Limb (tissue), 2 donors: ENCODE results near the gene CEMIP.

ENCODE experiments used
- DNase-seq, 2 donors: peaks; one replicate each; pipeline ENCODE4 v3.0.0-alpha.2; 2016; ENCODE audit errors: extremely low spot score in 2 of 2

The CEMIP gene

DNA sequence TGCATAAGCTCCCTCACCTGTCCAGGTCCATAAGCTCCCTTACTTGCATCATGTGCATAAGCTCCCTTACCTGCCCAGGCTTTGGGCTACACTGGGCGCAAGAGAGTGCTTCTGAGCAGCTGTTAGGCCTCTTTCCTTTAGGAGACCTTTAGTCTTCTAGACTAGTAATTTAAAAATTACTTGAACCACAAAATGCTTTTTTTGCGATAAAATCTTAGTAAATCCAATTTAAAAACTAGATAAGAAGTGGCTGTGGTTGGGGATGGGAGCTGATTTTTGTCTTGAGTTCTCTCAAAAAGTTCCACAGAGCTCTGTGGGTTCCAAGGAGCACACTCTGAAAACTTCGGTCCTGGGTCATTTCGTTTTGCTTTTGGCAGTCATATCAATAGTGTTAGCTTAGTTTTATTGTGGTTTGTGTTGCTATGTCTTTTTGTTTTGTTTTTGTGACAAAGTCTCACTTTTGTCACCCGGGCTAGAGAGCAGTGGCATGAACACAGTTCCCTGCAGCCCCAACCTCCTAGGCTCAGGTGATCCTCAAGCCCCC lies 6.7 kb downstream of the CEMIP start:
- no peak for DNase-seq

DNA sequence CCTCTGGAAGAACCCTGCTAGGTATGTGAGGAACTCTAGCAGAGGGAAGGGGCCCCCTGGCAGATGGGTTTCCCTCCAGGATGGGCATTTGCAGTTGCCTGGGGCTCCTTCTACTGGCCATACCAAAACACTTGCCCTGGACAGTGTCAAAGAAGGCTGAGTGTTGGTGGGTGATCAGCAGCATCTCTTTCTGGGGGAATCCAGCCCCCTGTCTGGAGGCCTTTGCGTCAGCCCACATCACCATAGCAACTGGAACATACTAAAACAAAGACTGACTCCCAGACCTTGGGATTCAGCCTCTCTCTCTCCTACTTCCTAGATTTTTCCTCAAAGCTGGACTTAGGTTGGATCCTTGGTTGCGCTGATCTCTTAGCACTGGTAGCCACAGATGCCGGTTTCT lies 8.1 kb downstream of the CEMIP start:
- DNase-seq, result no peak

DNA sequence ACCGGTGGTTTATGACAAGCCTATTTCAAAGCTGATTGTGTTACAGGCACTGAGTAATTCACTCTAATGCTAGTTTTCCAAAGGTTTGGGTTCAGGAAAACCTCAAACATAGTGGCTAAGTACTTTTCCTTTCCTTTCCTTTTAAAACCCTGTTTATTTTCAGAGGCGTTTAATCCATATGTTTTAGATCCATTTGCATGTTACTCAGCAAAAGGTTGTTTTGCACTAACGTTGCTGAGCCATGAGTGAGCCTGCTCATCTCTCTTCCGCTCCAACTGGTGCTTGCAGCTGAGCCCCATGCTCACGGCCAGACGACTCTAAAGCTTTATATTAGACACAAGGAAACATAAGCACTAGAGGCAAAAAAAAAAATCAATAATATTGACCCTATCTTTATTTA lies 9.4 kb downstream of the CEMIP start:
- no peak for DNase-seq

DNA sequence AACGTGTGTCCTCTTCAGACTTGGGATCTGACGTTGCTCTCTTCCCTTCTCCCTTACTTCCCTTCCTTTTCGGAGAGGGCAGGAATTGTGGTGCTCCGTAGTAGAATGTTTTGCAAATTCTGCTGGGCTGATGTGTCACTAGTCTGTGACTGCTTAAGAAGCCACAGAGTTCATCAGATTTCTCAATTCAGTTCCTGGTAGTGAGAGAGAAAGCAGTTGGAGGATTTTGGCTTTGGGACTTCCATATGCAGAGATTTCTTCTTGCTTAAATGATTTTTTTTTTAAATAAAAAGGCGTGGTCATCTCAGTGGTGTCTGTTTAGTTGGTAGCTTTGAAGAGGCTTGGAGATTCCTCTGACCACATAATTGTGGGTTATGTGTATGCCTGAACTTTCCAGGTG lies 10.1 kb downstream of the CEMIP start:
- no peak for DNase-seq

DNA sequence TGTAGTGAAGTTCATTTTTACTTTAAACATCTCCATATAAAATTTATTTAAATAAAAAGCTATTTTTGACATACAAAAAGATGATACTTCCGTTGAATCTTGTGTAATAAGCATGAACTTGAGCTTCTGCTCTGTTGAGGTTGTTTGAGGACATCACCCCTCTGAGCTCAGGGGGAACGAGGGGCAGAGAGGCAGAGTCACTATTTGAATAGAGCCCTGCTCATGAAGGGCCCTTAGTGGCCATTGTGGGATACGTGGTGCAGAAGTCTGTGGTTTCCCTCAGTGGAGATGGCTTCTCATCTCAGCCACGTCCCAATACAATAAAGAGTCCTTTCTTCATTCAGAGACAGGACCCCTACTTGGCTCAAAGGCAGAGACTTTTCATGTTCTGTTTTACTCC lies 10.6 kb downstream of the CEMIP start:
- no peak for DNase-seq

DNA sequence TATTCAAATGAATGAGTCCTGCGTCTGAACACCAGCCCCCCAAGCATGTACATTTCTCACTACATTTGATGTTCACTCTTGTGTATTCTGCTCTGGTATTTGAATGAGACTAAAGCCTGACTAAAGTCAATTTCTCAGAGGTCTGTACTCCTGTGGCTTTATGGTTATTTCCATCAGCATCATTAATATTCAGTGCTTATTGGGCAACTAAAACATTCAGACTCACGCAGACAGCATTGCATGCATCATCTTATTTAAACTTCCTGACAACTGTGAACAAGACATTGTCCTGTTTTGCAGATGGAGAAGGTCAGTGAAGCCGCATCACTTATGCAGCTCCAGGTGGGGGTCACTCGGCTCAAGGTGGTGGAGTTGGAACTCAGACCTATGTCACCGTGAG lies 11.1 kb downstream of the CEMIP start:
- DNase-seq, result no peak

DNA sequence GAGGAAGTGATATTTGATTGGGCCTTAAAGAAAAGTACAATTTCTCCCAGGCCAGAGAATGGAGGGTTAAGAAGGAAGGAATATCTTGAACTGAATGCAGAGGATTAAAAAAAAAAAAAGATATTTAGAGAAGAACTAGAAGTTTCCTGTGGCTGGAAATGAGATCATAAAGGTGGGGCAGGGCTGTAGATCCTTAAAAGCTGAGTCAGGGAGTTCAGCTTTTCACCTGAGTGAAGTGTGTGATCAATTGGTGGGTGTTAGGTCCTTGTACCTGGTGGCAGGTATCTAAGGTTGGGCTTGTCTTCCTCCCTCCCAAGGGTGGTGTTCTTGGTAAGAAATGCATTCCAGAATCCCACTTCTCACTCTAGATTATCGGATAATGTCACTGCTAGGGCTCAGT lies 11.8 kb downstream of the CEMIP start:
- DNase-seq, result no peak

DNA sequence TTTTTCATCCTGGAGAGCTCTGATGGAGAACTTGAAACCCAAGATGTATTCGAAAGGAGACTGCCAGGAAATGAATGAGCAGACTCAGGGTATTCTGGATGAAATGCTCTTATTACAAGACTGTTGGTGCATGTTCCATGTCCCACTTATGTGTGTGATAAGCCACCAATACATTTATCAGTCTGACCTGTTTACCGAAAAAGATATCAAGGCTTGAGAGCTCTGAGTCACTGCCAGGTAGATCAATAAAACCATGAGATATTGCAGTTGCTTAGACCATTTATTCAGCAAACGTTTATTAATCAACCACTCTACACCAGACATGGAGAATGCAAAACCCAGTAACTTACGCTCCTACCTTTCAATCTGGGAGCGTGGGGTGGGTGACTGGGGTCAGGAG lies 17.2 kb downstream of the CEMIP start:
- no peak for DNase-seq

DNA sequence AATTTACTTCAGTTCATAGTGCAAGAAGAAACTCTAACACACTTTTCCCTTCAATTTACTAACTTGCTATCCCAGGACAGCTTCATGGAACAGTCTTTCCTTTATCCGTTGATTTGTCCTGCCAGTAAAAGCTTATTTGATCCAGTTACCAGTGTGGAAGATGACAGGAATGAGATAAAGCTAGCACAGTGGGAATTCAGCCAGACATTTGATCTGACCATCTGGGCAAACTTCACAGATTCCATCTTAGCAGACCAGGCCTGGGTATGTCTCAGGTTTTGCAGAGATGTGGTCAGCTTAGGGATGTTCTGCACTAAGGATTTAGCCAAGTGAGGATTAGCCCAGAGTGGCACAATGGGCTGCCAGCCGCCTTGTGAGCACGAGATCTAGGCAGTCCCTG lies 19.7 kb downstream of the CEMIP start:
- no peak for DNase-seq

DNA sequence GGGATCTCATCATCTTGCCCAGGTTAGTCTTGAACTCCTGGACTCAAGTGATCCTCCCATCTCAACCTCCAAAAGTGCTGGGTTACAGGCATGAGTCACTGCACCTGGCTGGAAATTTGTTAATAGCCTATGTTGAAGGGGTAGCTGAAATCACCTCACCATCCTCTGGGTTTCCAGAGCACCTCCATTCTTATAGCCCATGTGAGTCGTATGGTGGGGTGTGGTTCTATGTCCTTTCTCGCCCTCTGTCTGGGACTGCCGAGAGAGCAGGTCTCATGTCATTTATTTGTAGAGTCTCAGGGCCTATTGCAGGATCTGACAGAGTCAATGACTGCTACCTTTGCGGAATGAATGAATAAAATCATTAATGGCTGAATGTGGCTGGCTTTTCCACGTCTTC lies 20.9 kb downstream of the CEMIP start:
- DNase-seq, result no peak

DNA sequence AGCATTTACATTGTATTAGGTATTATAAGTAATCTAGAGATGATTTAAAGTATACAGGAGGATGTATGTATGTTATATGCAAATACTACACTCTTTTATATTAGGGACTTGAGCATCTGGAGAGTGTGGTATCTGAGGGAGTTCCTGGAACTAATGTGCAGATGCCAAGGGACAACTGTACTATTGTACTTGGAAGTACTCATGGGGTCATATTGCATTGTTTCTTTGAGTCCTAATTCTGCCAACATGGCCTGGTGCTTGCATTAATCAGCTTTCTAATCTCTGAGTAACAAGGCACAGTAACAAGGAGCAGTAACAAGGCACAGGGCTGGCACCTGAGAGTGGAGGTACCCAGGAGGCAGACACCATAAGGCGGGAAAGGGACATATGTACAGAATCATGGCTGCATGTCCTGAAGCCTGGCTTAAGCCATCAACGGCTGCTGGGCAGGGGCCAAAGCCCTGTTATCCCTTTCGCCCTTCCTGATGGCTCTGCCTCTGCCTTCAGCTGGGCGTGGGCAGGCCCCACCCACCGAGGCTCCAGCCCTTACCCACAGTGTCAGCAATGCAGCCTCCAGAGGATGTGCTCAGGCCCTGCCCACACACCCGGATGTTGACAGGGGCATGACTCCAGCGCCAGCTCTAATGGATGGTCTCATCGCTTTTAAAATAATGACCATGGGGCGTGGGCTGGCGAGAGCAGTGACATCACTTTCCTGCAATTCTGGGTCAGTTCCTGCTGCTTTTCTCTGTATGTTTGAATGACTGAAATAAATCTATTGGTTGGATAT lies 22.9 kb downstream of the CEMIP start:
- no peak for DNase-seq

DNA sequence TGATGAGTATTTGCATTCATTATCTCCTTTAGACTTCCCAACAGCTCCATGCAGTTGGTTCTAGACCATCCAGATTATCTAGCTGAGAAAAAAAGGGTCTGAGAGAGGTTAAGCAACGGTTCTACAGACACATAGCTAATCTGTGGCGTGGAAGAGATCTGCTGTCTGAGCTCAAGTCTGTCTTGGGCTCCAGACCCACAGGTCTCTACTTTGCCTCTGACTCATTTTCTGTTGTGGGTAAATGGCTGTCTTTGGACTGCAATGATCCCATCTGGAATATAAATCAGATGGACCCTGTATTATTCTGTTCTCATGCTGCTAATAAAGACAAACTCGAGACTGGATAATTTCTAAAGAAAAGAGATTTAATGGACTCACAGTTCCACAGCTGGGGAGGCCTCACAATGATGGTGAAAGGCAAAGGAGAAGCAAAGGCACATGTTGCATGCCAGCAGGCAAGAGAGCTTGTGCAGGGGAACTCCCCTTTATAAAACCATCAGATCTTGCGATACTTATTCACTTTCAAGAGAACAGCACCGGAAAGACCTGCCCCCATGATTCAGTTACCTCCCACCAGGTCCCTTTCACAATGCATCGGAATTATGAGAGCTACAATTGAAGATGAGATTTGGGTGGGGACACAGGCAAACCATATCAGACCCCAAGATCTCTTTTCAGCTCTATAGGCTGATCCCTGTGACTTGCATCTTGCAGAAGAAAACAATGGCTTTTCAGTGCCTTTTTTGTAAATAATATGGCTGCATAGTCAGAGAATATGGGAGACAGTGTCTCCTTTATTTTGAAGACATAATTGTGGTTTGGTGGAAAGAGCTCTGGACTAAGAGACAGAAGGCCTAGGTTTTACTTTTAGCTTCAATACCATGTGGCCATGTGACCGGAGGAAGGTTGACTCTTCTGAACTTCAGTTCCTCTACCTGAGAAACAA lies 24.7 kb downstream of the CEMIP start:
- no peak for DNase-seq

DNA sequence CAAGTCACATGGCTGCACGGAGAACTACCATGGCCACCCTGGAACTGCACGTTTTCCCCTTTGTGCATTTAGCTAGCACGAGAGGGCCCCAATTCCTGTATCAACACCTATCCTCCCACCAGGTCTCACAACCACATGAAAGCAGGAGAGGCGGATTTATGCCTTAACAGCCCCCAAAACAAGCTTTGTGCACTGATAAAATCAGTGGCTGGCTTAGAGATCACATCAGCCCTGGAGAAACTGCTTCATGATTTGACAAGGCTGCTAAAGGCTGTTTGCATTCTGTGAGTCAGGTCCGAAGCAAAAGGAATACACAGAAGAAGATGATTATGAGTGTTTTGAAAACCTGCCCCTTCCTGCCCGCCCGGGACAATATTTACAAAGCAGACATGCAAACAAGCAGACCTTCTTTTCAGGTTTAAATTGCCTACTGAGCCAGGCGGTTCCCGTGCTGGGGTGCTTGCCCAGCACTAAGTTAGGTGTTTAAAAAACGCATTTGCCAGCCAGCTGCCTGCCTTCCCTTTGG lies 25.9 kb downstream of the CEMIP start:
- DNase-seq, result no peak

DNA sequence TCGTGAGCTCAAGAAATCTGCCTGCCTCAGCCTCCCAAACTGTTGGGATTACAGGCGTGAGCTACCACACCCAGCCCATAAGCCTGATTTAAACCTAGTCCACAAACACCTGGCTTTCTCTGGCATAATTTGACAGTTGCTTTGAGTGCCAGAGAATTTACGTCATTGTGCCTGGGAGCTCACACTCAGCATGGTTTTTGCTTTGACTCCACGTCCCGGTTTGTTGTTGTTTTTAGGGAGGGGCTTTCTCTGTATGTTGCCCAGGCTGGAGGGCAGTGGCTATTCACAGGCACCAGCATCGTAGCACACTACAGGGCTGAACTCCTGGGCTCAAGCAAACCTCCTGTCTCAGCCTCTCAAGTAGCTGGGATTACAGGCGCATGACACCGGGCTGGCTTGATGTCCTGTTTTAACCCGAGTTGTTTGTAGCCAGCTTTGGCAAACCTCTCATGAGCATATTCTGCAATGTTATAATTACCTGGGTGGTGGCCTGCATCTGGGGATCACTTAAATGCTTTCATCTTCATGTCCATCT lies 32.7 kb downstream of the CEMIP start:
- DNase-seq, result no peak

DNA sequence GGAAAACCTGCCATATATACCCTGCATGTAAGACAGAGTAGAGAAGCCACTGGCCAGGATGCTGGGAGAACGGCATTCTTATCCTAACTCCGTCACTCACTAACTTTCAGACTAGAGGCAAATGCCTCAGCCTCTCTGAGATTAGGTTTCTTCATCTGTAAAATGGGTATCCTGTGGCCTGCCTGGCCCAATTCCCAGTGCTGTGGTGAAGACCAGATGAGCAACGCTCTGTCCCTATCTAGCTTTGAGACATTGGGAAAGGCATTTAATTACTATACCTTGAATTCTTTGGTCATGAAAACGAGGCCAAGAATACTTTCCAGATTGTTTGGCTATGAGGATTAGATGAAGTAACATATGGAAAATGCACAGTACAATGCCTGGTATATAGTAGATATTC lies 35.9 kb downstream of the CEMIP start:
- DNase-seq, result no peak

DNA sequence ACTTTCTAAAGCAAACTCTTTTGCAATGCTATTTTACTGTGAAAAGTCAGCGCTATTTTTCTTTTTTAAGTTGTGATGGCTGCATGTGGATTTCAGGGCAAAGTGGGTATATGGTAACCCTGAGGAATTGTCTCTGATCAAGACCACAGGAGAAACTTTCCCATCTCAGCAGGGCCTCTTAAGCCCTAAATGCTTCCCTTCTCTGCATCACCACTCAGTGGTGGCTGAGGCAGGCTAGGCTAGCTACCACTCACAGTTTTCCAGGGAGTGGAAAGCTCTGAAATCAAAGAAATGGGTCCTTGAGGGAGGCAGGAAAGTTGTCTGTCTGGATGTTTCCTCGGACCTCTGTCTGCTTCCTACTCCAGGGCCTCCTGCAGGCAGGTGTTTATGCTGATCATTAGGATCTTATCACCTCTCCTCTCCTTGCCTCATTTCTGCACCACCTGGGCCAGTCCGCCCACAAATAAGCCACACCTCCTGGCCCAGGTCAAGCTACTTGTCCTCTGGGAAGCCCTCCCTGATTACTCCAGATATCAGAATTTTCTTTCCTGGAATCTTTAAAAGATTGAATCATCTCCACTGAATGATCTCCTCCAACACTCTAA lies 37.0 kb downstream of the CEMIP start:
- no peak for DNase-seq

DNA sequence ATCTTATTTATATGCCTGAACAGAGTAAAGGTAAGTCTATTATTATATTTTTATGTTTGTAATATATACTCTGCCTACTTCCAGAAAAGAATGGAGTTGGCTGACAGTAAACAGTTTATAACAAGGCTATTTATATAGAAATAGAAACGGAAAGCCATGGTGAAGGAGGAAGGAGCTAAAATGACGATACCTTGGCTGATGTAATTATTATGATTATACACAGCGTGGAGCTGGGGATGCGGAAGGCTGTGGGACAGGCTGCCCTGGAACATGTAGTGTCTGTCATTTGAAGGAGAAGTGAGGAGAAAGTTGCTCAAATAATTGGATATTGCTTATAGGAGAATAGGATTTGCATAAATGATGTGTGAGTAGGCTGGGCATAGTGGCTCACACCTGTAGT lies 37.8 kb downstream of the CEMIP start:
- DNase-seq, result no peak

DNA sequence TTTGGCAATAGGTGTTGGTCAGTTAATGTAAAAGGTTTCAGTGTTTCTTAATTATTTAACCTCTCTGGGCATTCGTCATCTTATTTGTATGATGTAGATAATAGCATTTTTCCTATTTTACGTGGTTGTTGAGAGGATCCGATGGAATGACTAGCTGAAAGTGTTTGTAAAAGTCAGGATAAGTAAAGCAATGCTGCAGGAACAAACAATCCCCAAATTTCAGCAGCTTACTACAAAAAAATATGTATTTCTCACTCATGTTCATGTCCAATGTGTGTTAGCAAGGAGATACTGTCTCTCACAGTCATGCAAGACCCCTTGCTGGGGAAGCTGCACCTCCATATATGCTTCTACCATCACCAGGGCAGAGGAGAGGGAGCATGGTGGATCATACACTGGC lies 38.7 kb downstream of the CEMIP start:
- no peak for DNase-seq

DNA sequence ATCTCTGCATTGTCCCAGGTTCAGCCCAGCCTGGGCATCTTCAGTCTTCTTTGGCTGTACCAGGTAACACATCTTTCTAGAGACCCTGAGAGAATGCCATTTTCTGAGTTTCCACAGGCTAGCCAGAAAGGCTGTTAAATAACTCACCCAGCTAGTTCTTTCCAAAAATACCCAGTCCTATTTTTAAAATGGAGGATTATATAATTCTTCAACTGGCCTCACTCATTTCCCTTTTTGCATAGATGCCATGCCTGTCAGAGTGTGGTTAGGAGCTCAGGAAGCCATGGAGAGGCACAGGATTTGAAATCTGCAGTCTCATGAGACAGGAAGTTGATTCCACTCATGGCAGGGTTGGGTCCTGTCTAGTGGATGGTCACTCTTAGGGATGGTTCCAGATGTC lies 39.8 kb downstream of the CEMIP start:
- no peak for DNase-seq

DNA sequence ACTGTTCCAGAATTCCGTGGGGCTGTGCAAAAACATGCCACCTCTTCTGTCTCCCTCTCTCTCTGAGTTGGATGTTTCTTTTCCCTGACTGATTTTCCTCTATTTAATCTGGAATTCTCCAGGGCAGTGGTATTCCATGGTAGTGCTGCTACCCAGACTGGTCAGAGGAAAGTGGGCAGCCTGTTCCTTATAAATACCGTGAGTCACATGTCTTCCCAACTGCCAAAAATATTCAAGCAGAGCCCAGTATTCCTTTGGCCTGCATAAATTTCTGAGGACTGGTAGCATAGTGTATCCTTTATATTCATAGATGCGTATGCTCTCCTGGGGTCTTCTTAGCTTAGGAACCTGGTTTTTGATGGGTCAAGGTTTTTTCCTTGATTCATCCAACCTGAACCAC lies 40.9 kb downstream of the CEMIP start:
- no peak for DNase-seq

DNA sequence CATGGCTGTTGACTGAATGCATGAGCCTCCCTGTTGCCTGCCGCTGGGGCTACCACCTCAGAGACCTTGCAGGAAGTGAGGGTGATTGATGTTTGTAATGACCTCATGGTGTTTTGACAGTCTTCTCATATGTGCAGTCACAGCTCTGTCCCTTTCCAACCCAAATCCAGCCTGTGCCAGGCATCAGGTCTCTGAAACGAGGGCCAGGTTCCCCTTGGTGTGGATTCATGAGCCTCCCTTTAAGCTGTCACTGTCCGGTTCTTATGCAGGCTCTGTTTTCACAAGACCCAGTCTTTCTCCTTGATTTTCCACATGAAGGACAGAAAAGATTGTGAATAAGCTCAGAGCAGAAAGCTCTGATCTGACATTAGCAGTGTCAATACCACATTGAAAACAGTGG lies 43.1 kb downstream of the CEMIP start:
- DNase-seq, result no peak

DNA sequence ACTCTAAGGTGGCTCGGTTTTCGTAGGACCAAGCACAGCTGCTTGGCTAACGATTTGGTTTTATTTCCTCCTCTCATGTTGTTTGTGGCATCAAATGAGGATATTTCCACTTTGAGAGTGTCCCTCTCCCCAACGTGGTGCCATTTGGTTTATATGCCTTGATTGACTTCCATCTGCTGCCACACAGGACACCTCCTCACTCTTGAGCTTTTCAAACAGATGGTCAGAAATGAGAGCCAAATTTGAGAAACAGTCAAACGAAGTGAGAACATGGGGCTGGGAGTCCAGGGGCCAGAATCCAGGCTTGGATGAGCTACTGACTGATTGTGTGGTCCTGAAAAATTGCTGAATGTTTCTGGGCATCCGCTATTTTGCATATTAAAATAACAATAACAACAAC lies 43.5 kb downstream of the CEMIP start:
- no peak for DNase-seq
